Fibroblast of skin of back (primary cell): Measurements from ENCODE around the gene CLDN4.
A peak's percentile ranks its signal among the peaks of the same experiment; 100 is the strongest.

Experiments
- DNase-seq: peaks from one replicate; pipeline ENCODE4 v3.0.0-alpha.2; 2013

The CLDN4 gene

GRCh38 chr7:73876973-73877372, 46.2 kb downstream of the CLDN4 start:
- no peak for DNase-seq

- DNase-seq, result peak; percentile 77
Observed at GRCh38 chr7:73879977-73880681, 49.3 kb downstream of the CLDN4 start.

- DNase-seq, result no peak
Observed at GRCh38 chr7:73880755-73881328, 50.0 kb downstream of the CLDN4 start.

- no peak for DNase-seq
Observed at GRCh38 chr7:73881352-73882046, 50.7 kb downstream of the CLDN4 start.

- DNase-seq, result no peak
Observed at GRCh38 chr7:73882047-73882402, 51.2 kb downstream of the CLDN4 start.
